NCI-H1105 treated with DMSO at 0.1 percent for 48 hours (cell line): ENCODE measurements around the gene LRP1B.
"Not testable (repeated sequence)": the region's sequence is repeated elsewhere in the genome, so short reads cannot be mapped to it uniquely, and the experiment has no call there.

Source experiments
- DNase-seq: peaks from one replicate; lab custom pipeline; 2025; lab: John Stamatoyannopoulos, UW

The LRP1B gene

DNA sequence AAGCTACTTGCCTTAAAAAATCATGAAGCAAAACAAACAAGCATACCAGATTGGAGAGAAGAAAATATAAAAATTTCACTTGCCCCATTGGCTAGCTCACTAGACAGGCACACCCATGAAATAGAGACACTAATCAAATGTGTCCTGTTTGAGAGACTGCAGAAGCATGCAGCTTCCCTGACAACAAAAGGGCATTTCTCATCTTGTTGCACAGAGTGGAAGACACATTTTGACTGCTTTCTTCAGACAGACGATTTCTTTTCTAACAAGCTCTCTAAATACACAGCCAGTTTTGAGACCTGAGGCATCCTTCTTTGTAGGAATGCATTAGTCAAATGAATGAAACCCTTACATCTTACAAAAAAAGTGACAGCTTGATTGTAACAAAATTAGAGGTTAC lies 1792.0 kb downstream of the LRP1B start:
- DNase-seq = no peak

DNA sequence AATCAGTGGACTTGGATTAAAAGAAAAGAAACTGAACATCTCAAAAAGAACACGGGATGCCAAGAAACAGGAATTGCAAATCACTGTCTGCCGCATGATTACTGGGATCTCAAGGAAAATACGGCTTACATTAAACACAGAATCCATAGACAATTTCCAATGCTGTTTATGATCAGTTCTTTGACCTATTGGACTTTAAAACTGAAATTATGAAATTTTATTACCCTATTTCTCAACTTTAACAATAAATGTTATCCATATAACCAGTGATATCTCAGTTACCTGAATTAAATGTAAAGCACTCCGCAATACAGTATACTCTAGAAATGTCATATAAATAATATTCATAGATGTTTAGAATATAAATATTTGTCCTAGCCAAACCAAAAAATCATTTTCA lies 1793.8 kb downstream of the LRP1B start:
- no peak for DNase-seq

DNA sequence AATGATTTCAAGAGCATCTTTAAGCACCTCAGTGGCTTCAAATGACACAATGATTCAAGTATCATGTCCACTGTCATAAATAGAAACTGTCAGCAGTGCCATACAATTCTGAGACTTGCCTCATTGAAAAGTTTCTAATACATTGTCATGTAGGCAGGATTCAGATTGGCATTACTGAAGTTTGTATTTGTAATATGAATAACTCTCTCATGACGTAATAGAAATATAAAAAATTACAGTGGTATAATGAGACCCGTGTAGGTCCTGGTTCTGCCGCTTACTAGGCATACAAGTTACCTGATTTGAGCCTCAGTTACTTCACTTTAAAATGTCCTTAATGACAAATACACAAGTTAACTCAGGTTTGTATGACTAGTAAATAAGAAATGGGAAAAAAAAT lies 1814.5 kb downstream of the LRP1B start:
- DNase-seq = no peak

DNA sequence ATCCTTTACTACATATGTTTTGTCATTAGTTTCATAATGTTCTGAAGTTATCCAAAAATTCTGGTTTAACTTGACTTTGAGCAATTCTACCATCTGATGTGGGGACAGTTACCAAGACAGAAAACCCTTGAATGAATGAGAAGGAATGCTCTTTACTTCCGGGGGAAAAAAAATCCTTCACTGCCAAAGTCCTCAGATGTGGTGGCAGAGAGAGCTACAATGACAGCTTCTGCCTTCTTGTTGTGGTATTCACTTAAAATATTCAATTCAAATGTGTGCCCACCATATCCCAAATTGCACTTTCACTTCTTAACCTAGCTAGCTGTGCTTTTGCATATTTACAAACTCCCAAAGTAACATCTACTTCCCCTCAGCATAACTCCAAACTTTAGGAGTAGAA lies 1818.9 kb downstream of the LRP1B start:
- no peak for DNase-seq

DNA sequence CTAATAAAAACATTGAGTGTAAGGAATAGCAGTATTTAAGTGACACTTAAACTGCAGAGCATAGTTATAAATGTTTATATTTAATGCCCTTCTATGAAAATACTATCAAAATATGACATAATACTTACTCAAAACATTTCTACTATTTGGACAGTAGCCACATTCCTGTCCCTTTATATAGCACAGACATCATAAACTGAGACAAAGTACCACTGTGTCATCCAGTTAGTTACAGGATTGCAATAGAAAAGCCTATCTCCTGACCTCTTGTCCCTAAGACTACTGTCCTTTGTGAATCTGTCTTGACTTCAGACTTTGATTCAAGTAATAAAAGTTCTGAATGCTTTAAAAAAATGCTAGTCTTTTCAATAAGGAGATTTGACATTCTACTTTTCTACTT lies 1822.1 kb downstream of the LRP1B start:
- no peak for DNase-seq

DNA sequence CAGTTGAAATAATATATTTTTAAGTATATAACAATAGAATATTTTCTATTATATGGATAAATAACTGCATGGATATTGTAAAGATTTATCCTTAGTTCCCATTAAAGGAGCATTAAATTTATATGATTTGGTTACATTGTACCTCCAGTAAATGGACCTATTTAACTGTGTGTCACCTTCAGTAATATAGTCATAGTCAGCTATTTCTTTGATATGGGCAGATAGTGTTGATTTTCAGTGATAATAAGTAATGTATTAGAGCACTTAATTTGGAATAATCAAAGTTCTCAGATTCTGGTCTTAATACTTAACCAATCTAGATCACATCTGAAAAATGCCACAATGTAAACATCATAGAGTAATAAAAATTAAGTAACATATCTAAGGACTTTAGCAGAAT lies 1823.3 kb downstream of the LRP1B start:
- DNase-seq = no peak

DNA sequence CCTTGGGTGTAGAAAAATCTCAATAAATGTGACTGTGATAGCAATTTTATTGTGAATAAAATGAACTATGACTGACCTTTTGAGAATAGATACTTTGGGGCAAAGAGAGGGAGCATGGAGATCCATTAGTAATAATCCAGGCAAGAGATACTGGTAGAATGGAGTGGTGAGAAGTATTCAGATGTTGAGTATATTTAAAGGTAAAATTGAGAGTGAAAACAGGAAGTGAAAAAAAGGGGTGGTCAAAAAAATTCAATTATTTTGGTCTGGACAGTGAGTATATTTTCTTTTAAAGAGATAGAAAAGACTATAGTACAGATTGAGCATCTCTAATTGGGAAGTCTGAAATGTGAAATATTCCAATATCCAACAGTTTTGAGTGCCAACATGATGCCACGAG lies 1835.0 kb downstream of the LRP1B start:
- no peak for DNase-seq

DNA sequence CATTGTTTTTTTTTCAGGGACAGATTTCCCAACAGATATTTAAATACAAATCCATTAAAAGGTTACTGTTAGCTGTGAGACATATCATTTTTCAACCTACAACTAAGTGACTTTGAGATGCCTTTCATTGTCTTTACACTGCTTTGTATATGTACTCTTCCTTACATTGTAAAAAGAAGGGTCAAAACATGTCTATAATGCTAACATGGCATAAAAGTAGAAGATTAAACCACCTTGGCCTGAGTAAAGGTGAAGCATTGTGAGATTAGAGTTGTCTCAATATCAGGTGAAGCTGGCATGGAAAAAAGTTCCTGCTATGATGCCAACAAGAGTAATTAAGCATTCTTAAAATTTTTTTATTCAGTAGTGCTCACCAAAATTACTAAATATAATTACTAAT lies 1842.1 kb downstream of the LRP1B start:
- DNase-seq = no peak

DNA sequence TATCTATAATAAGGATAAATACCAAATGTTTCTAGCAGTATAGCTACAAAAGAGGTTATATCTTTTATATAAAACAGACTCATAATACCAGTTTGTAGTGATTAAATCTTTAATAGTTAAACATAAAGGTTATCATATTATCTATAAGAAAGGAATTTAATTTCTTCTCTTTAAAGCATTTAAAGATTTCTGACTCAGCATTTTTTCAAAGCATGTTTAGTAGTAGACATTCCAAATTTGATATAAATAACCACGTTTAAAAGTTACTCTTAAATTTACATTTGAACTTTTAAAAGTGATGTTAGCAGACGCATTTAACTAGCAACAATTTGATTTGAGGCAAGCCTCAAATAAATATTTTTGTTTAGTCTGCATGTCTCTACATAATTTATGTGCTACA lies 1842.6 kb downstream of the LRP1B start:
- no peak for DNase-seq

DNA sequence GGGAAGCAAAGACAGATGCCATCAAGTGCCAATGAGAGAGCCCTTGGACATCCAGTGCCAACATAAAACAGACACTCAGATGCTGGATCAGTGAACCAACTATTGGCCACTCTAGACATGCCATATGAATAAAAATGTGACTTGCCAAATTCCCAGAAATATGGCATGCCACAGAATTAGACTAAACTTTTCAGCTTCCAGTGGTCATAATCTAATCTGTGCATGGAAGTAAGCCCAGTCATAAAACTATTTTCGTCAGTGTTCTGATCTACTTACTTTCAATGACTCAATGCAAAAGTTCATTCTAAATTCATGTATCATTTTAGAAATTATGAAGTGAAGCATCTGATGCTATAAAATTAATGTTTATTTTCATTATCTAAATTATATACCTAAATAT lies 1844.4 kb downstream of the LRP1B start:
- DNase-seq = no peak

DNA sequence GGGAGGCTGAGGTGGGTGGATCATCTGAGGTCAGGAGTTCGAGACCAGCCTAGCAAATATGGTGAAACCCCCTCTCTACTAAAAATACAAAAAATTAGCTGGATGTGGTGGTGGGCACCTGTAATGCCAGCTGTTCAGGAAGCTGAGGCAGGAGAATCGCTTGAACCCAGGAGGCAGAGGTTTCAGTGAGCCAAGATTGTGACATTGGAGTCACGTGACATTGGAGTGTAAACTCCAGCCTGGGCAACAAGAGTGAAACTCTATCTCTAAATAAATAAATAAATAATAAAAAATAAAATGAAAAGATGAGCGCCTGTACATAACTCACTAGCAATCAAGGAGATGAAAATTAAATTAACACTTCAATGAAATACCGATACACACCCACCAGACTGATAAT lies 1853.5 kb downstream of the LRP1B start:
- DNase-seq = not testable (repeated sequence)

DNA sequence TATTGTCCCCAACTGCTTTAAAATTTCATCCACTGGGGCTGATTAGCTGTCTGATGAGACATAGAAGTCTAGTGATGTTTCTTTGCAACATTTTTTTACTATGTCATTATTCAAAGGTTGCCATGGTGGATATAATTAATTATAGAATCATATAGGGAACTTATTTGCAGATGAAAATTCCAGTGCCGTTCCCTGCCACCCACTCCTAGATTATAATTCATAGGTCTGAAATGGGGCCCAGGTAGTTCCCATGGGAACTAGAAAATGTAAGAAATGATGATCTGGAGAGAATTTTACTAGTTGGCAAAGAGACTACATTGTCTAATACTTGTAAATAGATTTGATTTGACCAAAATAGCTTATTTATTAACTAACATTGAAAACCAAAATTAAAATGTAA lies 1854.2 kb downstream of the LRP1B start:
- DNase-seq = no peak

DNA sequence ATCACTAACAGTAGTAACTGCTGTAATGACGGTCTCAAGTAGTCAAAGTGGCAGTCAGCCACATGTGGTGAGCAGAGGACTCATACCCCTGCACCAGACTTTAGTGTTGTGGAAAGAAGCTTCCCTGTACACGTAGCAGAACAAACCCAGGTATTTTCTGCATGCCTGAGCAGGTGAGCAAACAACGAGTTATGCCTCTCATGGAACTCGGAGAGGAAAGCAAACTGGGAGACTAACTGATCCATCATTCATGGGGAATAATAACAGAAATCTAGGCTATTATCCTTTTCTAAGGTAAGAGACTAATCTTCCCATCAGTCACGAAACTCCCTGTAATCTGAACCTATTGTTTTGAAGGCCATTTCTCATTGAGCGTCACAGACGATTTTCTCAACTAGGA lies 1855.4 kb downstream of the LRP1B start:
- DNase-seq = peak; percentile 55

DNA sequence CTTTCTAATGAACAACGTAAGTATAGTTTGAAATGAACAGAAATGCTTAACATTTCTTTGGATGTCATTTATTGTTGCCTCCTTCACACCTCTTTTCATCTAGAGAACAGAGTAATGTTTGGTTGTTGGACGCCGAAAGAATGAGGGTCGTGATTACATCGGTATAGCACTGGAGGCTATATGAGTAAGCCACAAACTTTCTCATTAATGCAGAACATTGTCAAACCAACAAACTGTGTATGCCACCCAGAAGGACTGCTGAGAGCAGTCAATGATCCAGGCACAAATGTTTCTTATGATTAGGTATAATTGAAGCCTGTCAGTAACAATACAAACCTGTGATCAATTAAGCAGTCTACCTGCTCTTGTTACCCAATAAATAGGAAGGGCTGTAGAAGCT lies 1855.9 kb downstream of the LRP1B start:
- no peak for DNase-seq

DNA sequence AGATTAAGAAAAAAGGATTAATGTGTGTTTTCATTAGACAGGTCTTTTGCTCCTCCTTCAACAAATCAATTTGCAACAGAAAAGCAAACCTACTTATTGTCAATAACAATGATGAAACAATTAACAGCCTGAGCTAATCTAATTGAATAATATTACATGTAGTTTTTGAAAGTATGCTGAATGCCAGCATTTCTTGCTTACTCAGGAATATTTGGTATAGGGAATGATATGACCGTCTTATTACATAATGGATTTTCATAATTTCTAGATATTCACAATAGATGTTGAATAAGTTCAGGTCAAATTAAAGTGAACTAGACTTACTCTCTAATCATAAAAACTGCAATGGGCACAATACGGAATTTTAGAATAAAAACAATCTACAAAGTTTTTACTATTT lies 1856.9 kb downstream of the LRP1B start:
- DNase-seq = no peak

DNA sequence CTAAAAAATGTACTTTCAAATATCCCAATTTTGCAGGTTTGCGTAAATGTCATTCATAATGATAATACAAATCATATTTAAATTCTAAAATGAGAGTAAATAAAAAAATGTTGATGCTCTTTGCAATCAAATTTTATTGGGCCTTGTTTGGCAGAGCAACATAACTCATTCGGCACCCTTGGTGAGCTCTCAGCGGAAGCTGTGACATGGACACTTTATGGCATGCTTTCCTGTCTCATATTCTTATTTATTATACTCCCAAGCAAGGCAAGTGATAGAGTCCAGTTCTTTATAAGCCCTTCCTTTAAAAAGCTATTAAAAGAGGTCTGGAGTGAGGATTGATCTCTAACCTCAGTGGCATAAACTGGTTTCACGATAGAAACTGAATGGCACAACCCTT lies 1857.4 kb downstream of the LRP1B start:
- DNase-seq = no peak

DNA sequence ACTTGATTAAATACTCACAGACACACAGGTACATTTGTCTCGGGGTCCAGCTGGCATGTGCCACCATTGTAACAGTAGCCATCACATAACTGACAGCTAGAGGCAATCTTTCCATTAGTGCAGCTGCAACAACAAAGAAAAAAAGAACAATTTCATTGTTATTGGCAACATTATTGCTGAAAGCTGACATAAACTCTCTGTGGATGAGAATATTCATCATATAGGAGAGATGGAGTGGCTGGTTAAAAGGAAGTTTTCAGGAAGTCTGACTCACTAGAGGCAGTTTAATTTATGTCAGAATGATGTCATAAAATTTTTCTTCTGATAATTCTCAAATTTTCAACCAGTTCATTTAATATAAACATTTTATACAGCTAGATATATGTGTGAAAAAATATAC lies 1860.6 kb downstream of the LRP1B start:
- DNase-seq = no peak

DNA sequence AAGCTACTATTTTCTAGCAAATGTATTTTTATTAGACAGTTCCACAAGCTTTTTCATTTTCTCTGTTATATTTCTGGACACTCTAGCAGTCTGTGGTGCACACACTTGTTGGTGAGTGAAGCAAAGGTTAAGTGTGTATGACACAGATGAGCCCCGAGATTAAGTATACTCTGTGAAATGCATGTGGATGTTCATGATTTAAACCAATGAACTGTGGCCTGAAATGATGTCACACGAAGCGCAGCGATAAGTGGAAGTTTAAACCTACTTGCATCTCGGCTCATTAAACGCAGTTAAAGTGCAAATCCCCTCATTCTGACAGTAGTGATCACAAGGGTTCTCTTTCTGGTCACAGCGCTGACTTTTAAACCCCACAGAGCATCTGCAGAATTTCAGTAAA lies 1861.8 kb downstream of the LRP1B start:
- DNase-seq = no peak

DNA sequence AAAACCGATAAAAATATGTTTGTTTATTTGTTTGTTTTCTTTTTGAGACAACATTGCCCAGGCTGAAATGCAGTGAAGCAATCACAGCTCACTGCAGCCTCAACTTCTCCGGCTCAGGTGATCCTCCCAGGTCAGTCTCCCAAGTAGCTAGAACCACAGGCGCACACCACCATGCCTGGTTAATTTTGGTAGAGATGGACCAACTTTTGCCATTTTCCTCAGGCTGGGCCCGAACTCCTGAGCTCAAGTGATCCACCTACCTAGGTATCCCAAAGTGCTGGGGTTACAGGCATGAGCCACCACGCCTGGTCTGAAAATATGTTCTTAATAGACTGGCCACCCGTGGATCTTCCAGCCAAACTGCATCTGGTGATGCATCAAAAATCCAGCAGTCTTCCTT lies 1867.9 kb downstream of the LRP1B start:
- no peak for DNase-seq

DNA sequence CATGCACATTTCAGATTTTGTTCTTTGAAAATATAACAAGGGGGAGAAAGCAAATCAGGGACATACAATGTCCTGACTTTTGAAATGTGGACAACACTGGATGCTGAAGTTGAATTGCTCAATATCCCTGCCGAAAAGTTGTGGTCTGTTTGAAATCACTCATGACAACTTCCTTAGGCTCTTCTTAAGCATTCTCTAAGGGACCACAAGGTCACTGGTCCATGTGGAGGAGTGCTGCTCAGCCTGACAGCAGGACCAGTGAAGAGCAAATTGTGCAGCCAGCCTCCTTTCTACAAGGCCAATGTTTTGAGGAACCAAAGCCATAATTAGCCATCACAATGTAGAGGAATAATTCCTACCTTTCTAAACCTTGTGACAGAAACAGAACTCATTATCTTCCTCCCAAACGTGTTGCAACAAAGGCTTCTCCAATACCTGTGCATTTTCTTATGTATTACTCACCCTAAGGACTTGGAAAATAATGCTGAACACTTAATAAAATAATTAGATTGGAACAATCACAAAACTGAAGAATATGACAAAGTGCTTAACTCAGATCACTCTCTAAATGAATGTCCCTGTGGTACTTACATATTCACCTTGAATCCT lies 1873.0 kb downstream of the LRP1B start:
- DNase-seq = no peak

DNA sequence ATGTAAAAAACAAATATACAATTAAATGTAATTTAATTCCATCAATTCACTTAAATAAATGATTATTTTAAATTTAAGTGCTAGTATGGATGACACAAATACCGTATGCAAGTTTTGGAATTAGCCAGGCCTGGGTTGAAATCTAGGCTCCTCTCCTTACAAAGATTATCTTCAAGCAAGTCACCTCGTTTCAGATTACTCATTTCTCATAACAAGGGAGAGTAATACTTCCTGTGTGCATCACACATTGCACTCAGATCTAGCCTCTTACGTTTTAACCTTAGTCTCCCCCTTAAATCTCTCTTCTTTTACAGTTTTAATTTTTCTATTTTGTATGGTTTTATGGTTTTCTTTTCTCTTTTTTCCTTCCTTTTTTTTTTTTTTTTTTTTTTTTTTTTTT lies 1874.7 kb downstream of the LRP1B start:
- DNase-seq = no peak

DNA sequence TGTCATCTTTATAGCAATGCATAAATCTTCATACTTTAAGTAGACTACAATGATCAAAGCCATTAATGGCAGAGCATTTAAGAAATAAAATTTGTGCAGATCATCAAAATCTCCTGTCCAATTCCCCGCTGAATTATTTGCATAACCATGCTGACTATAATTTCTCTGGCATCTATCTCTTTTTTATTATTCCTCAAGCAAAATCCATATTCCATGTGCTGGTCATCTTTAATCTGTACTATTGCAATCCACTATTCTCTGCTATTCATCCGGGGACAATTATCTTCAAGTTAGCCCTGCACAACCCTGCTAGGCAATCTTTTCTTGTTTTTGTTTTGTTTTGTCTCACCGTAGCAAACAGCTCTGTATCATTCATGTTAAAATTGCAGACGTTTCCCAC lies 1881.0 kb downstream of the LRP1B start:
- DNase-seq = no peak

DNA sequence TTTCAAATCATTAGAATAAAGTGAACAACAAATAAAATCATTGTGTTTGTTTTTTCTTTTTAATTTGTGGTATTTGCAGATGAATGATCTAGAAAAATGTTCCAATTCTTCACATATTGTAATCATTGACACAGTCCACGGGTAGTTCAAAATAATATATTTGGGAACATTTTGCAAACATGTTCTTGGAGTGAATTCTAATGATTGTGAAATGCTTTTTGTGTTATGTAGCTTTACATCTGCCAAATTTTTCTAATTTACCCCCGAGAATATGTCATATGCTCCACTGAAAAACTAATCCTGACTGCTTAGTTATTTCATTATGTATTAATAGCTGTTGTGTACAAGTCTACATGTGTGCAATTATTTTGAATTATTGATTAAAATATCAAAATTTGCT lies 1882.2 kb downstream of the LRP1B start:
- DNase-seq = no peak

DNA sequence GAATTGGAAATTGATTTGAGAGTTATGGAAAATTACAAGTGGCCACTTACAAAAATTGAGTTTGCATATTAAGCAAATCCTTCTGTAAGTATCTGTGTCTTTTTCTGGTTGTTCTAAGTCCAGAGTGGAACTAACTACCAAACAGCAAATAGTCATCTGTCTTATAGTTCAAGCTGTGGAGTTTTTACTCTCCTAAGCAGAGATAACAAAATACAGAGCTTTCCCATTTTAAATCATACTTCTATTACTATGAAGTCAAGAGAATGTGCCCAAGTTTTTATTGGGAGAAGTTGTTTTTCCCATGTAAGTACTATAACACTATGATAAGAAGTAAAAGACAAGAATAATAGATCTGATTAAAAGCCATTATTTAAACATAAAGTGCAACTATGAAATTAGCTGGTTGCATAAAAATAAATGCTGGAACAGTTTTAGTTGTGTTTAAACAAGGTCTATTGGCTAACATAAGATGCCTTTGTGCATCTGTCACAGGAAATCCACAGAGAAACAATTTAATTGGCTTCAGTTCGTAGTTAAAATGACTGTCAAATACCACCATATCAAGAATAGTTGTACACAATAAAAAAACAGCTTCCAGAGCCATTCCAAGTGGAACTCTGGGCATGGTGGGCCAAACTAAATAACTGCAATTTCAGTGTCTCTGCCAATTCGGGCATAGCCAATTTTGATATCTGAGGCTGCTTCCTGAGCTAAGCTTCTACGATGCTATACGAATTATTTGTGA lies 1883.2 kb downstream of the LRP1B start:
- DNase-seq = no peak
